Right lobe of liver (tissue), 4 donors: Measurements from ENCODE around the gene PKD1.
"Not testable (repeated sequence)": the region's sequence is repeated elsewhere in the genome, so short reads cannot be mapped to it uniquely, and the experiment has no call there.

Source experiments
- POLR2A ChIP-seq: fragments of 450-650 bp; IDR thresholded peaks from one replicate; pipeline ENCODE4 v1.6.1; 2017; ENCODE audit warnings: antibody characterized with exemption, mild to moderate bottlenecking
- TF ChIP-seq, protein P1 (sequence below), 4 donors: fragments of 200-600 bp in 3 of 4; fragments of 450-650 bp in 1 of 4; IDR thresholded peaks; one replicate each; pipeline versions ENCODE4 v1.5.1 to v1.8.0; 2016 to 2022; ENCODE audit warnings: antibody characterized with exemption in 4 of 4, mild to moderate bottlenecking in 2 of 4
- donor health status: DM: no; HTN: no; CAD: no.
- donor health status: DM: no; HTN: no; CAD: no.
- donor health status: DM: no; HTN: yes; CAD: no.

DNA sequence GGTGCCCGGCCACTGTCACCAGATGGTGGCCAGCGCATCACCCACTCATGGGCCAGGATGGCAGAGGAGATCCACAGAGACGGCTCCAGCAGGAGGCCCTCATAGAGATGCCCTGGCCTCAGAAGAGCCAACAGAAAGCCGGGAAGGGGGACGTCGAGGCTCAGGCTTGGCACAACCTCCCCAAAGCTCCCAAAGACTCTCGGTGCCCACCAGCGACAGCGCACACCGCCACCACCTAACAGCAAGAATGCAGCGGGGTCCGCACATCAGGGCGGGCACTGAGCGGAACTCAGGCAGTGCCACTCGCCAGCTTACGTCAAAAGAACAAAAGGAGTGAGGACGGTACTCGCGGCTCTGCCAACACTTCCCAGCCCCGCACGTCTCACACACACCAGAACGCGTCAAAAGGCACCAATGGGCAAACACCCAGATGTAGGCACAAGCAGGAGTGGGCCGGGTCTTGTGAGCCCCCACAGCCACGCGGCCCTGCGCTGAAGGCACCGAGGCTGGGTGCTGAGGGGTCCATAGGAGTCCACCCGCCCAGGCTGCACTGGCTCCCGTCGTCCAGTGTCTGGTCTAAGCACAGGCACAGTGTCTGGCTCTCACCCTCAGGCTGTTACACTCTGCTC is 8.7 kb downstream of the PKD1 start:
- TF ChIP-seq, protein P1, sequence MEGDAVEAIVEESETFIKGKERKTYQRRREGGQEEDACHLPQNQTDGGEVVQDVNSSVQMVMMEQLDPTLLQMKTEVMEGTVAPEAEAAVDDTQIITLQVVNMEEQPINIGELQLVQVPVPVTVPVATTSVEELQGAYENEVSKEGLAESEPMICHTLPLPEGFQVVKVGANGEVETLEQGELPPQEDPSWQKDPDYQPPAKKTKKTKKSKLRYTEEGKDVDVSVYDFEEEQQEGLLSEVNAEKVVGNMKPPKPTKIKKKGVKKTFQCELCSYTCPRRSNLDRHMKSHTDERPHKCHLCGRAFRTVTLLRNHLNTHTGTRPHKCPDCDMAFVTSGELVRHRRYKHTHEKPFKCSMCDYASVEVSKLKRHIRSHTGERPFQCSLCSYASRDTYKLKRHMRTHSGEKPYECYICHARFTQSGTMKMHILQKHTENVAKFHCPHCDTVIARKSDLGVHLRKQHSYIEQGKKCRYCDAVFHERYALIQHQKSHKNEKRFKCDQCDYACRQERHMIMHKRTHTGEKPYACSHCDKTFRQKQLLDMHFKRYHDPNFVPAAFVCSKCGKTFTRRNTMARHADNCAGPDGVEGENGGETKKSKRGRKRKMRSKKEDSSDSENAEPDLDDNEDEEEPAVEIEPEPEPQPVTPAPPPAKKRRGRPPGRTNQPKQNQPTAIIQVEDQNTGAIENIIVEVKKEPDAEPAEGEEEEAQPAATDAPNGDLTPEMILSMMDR (IDR thresholded peaks at IDR 0.05): not testable (repeated sequence)
- TF ChIP-seq POLR2A: not testable (repeated sequence)
